Measurements from ENCODE around the gene SURF4.
A peak's percentile ranks its signal among the peaks of the same experiment; 100 is the strongest.
"Not testable (repeated sequence)": the region's sequence is repeated elsewhere in the genome, so short reads cannot be mapped to it uniquely, and the experiment has no call there.

SURF4 gene

DNA sequence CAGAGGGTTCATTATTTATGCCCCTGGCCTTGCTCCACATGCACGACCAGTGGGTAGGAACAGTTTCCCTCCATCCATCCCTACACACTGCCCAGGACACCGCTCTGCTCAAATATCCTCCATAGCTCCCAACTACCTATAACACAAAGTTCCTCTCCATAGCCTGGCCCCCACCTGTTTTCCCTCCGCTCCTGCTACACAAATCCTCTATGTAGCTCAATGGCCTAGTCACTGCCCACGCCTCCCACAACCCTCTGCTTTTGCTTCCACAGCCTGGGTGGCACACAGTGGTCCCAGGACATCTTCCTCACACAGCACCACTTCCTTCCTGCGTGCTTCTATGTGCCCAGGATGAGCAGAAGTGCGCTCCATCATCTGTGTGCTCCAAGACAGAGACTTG lies 21.5 kb upstream of the SURF4 start:
- no peak for DNase-seq (ENCODE audit: low read depth)

DNA sequence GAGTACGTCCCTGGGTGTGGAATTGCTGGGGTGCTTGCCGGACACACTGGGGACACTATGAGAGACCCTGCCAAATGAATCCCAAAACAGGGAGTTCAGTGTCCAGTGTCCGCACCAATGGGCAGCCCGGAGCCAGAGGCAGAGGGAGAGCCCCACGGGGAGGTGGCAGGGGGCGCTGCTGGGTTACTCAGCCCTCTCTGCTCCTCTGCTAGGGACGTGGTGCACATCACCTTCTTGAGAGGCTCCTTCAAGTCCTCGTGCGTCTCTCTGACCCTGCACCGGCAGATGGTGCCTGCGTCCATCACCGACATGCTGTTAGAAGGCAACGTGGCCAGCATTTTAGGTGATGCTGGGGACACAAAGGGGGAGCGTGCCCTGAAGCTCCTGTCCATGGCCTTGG lies 21.1 kb upstream of the SURF4 start:
- no peak for DNase-seq (ENCODE audit: low read depth)

DNA sequence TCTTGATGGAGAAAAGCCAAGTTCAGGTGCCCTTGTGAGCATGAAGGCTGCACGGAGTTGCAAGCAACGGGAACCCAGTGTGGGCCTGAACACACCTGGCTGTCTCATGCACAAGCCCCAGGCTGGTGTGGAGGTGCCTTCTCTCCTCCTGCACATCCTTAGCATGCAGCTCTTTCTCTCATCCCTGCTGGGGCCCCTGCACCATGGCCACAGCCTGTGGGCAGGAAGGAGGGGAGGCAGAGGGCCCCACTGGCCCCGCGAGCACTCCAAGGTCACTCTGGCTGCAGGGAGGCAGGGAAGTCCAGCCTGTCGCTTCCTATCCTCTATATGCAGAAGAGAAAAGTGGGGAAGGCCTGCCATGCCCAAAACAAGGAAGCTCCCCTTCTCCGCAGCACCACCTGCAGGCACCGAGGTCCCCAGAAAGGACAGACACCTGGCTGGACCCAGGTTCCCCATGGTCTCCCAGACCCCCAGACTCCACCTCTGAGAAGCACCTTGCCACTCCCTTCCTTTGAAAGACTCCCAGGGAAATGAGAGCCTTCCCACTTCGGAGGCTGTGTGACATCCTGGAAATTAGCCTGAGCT lies 18.9 kb upstream of the SURF4 start:
- DNase-seq (ENCODE audit: low read depth), result no peak

- DNase-seq (ENCODE audit: low read depth), result no peak
Observed at GRCh38 chr9:133393399-133393798, 17.5 kb upstream of the SURF4 start.

- DNase-seq (ENCODE audit: low read depth), result not testable (repeated sequence)
Observed at GRCh38 chr9:133392308-133392707, 16.4 kb upstream of the SURF4 start.

DNA sequence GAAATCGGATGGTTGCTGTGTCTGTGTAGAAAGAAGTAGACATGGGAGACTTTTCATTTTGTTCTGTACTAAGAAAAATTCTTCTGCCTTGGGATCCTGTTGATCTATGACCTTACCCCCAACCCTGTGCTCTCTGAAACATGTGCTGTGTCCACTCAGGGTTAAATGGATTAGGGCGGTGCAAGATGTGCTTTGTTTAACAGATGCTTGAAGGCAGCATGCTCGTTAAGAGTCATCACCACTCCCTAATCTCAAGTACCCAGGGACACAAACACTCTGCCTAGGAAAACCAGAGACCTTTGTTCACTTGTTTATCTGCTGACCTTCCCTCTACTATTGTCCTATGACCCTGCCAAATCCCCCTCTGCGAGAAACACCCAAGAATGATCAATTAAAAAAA lies 15.6 kb upstream of the SURF4 start:
- not testable (repeated sequence) for DNase-seq (ENCODE audit: low read depth)

GRCh38 chr9:133390713-133391112 lies 14.9 kb upstream of the SURF4 start:
- DNase-seq (ENCODE audit: low read depth), result no peak

DNA sequence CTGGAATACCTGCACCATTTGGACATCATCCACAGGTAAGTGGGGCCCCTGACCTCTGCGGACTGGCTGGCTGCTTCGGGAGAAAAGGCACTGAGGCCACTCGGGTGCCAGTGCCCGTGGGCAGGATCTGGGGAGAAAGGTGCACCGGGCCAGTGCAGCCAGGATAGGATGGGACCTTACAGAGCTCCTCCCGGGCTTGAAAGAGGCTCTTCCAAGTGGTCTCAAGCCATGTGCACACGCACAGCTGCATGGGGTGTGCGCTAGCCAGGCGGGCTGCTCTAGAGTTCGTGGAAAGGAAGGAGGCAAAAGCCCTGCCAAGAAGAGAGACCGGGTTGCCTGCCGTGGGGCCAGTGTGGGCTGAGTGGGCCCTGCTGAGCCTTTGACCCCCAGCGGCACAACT lies 13.7 kb upstream of the SURF4 start:
- no peak for DNase-seq (ENCODE audit: low read depth)

- no peak for DNase-seq (ENCODE audit: low read depth)
Observed at GRCh38 chr9:133389025-133389557, 13.2 kb upstream of the SURF4 start.

DNA sequence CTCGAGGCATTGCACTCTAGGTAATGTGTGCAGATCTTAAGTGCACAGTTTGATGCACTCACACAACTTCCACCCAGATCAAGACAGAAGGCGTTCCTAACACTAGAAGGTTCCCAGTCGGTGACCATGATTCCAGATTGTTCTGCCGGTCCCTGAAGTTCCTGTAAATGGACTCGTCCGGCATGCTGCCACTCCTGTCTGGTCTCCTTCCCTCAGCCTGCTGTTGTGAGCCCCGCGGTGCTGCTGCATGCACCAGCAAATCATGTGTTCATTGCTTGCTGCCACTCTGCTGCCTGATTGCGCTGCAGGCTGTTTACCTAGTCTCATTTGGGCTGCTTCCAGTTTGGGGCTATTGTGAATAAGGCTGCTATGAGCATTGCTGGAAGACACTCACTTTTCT lies 11.8 kb upstream of the SURF4 start:
- DNase-seq (ENCODE audit: low read depth), result no peak

DNA sequence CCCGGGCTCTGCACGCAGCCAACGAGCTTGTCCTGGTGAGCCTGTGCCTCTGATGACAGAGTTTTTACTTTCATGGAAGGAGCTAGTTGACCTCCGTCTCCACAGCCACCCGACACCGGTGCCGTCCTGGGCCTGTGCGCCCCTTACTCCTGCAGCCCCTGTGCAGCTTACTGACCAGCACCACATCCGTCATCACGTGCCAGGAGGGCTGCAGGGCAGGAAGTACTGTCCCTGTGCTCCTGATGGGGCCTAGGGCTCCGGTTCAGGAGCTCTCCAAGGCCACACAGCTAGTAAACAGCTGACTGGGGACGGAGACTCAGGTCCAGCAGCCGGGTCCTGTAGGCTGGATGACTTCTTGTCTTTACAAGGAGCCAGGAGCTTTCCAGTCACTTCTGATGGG lies 10.5 kb upstream of the SURF4 start:
- no peak for DNase-seq (ENCODE audit: low read depth)

DNA sequence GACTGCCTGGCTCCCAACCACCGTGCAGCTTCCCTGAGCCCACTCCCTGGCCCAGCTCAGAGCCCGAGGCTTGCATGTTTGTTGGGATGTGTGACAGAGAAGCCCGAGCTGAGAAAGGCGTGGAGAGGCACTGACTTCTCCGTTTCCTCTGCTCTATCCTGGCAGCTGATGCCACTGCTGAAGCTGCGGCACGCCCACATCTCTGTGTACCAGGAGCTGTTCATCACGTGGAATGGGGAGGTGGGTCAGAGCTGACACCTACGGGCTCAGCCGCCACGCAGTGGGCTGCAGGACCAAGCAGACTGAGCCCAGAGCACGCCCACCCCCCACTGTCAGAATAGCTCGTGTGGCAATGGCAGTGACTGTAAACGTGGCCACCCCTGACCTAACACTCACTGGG lies 9.6 kb upstream of the SURF4 start:
- DNase-seq (ENCODE audit: low read depth), result no peak

- DNase-seq (ENCODE audit: low read depth), result no peak
Observed at GRCh38 chr9:133384736-133385321, 9.0 kb upstream of the SURF4 start.

DNA sequence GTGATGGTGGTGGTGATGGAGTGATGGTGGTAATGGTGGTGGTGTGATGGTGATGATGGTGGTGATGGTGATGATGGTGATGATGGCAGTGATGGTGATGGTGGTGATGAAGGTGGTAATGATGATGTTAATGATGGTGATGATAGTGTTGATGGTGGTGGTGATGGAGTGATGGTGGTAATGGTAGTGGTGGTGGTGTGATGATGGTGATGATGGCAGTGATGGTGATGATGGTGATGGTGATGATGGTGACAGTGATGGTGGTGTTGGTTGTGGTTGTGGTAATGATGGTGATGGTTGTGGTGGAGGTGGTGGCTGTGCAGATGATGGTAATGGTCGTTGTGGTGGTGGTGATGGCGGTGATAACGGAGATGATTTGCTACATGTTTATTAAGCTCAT lies 7.6 kb upstream of the SURF4 start:
- no peak for DNase-seq (ENCODE audit: low read depth)

GRCh38 chr9:133382507-133383141 lies 6.8 kb upstream of the SURF4 start:
- no peak for DNase-seq (ENCODE audit: low read depth)

GRCh38 chr9:133380734-133381133 lies 4.9 kb upstream of the SURF4 start:
- no peak for DNase-seq (ENCODE audit: low read depth)

- no peak for DNase-seq (ENCODE audit: low read depth)
Observed at GRCh38 chr9:133379153-133380086, 3.6 kb upstream of the SURF4 start.

DNA sequence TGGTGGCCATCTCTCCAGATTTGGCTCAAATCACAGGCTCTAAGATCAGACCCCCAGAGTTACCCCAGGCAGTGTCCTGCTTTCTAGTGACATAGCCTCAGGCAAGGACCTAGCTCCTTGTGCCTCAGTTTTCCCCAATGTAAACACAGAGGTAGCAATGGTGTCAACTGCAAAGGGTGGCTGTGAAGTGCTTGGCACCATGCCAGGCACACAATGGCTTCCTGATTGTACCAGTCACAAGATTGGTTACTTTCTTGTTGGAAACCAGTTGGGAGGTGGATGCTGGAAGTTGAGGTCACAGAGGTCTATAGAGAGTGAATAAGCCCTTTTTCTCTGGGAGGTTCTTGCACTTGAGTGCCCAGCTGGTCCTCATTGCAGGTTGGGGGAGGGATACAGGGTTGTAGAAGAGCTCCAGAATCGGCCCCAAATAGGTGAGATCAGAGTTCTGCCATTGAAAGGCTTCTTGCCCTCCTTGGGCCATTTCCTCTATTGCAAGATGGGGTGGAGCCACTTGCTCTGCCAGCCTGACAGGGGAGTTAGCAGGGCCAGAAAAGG lies 2.6 kb upstream of the SURF4 start:
- DNase-seq (ENCODE audit: low read depth), result no peak

DNA sequence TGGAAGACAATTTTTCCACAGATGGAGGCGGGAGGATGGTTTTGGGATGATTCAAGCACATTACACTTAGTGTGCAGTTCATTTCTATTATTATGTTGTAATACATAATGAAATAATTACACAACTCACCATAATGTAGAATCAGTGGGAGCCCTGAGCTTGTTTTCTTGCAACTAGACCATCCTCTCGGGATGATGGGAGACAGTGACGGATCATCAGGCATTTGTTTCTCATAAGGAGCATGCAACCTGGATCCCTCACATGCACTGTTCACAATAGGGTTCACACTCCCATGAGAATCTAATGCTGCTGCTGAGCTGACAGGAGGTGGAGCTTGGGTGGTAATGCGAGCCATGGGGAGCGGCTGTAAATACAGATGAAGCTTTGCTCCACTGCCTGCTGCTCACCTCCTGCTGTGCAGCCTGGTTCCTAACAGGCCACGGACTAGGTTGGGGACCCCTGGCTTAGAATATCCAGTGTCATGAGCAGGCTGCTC lies 1.9 kb upstream of the SURF4 start:
- DNase-seq (ENCODE audit: low read depth), result peak; percentile 86

DNA sequence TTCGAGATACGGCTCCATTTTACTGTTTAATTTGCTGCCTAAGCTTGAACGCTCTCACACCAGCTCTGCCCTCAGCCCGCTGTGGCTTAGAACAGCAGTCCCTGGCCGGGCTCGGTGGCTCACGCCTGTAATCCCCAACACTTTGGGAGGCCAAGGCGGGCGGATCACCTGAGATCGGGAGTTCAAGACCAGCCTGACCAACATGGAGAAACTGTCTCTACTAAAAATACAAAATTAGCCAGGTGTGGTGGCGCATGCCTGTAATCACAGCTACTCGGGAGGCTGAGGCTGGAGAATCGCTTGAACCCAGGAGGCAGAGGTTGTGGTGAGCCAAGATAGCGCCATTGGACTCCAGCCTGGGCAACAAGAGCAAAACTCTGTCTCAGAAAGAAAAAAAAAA lies 1.4 kb upstream of the SURF4 start:
- not testable (repeated sequence) for DNase-seq (ENCODE audit: low read depth)

DNA sequence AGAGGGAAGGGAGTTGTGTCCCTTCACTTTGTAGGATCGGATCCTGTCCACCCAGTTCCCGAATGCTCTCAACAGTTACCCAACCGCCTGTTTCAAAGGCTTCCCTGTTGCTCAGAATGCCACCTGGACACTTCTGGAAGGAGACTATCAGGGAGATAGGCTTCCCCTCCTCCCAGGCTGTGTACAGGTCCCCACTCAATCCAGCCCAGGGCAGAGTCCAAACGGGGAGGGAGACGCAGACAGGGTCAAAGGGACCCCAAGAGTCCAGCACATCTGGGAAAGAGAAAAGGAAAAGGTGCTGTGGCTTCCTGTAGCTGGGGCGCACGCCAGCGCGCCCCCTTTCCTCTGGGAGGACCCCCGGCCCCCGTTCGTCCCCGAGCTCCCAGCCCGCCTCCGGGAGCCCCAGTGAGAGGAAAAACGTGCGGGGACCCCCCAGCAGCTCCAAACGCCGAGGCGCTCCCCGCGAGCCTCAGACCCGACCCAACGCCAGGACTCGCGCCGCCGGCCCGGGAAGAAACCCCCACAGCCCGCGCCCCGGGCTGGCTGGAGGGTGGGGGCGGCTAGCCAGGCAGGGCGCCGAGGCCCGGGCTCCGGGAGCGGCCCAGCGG lies 640 bp downstream of the SURF4 start:
- DNase-seq (ENCODE audit: low read depth), result peak; percentile 23
